ENCODE results near the gene HLF. TPM values are rescaled to one million over a fixed set of nuclear protein-coding genes. Genes with fewer than 3 reads are reported as not detected.
"Not testable (repeated sequence)": the region's sequence is repeated elsewhere in the genome, so short reads cannot be mapped to it uniquely, and the experiment has no call there.

The HLF gene
- polyA plus RNA-seq, 1 donor = 4.8 TPM

DNA sequence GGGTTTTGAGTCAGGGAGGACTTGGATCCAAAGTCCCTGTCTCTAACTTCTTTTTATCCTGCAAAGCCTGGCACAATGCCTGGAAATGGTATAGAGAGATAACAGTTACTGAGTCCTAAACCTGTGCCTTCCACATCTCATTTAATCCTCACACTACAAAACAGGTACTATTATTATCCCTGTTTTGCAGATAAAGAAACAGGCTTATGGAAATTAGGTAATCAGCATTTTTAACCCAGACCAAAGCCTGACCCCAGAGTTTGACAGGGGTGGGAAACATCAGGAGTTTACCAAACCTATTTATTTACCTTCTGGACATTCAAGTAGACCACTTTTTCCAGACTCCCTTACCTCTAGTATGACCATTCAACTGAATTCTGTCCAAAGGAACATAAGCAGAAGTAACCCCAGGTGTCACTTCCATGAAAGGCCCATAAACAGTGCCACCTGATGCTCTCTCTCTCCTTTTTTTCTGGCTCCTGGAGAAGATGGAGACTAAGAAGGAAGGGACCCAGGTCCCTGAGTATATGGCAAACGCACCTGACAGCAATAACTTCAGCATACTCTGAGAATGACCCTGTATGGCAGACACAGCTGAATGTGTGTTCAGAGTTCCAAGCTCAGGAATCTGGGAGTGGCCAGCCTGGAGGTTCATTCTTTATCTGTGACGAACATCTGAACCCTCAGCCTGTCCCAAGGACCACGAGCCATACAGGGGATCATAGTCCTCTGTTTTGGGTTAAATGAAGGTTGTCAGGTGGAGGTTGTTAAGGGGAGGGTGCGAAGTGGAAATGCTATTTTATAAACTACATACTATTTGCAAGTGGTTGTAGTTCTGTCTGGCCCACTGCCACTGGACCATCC lies 62.7 kb downstream of the HLF start:
- no peak for DNase-seq

DNA sequence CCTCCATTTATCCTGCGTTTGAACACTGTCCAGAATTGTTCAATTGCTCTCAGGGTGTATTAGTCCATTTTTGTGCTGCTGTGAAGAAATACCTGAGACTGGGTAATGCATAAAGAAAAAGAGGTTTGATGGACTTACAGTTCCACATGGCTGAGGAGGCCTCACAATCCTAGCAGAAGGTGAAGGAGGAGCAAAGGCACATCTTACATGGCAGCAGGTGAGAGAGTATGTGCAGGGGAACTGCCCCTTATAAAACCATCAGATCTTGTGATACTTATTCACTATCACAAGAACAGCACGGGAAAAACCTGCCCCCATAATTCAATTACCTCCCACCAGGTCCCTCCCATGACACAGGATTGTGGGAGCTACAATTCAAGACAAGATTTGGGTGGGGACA lies 63.8 kb downstream of the HLF start:
- not testable (repeated sequence) for DNase-seq

DNA sequence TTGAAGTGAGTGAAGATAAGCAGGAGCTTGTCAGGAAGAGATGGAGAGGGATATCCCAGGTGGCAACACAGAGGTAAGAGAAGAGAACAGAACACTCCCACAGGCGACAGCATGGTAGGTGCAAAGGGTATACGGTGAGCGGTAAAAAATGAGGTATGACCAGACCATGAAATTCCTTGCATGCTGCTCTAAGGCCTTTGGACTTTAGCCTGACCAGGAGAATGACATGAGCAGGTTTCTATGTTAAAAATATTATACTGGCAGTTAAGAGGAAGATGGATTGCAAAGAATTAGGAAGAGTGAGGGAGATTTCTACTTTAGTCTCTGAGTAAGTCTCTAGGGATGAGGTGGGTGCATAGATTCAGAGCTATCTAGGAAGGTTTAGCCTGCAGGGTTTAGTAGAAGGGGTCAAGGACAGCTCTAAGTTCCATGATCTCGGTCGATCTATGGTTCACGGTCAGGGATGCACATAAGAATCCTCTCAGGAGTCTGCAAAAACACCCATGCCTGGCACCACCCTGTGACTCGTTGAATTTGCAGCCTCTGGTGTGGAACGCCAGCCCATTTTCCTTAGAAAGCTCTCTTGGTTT lies 65.7 kb downstream of the HLF start:
- DNase-seq = no peak

DNA sequence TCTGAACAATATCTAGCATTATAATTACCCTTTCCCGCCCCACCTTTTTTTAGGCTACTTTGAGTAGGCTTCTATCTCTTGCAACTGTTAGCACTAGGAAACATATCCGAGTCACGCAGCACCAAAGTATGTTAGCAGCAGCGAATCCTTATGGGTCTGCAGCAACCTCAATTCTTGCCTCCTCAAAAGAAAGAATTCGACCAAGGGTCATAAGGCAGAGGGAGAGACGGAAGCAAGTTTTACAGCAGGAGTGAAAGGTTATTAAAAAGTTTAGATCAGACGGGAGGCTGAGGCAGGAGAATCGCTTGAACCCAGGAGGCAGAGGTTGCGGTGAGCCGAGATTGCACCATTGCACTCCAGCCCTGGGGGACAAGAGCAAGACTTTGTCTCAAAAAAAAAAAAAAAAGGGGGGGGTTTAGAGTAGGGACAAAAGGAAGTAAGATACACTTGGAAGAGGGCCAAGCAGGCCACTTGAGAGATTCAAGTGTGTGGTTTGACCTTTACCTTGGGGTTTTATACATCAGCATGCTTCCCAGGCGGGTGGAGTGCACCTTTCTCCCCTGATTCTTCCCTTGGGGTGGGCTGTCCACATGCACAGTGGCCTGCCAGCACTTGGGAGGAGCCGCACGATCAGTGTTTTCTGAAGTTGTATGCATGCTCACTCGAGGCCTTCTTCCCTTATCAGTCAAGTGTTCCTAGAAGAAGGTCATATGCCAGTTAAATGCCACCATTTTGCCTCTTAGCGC lies 67.7 kb downstream of the HLF start:
- no peak for DNase-seq

DNA sequence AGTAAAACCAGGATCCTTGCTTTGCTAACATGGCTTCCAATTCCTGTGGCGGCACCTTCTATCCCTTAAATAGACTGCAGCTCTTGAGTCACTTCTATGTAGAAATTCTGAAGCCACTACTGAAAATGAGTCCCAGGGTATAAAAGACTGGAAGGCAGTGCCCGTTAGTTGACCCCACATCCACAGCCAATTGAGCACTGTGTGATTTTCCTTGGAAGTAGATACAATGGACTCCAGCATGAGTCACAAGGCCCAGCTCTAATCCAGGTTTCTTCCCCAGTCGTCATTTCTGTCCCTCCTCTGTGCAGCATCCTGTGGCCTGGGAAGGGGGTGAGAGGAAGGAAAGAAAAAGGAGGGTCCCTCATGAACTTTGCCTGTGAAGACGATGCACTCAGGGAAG lies 69.5 kb downstream of the HLF start:
- no peak for DNase-seq

DNA sequence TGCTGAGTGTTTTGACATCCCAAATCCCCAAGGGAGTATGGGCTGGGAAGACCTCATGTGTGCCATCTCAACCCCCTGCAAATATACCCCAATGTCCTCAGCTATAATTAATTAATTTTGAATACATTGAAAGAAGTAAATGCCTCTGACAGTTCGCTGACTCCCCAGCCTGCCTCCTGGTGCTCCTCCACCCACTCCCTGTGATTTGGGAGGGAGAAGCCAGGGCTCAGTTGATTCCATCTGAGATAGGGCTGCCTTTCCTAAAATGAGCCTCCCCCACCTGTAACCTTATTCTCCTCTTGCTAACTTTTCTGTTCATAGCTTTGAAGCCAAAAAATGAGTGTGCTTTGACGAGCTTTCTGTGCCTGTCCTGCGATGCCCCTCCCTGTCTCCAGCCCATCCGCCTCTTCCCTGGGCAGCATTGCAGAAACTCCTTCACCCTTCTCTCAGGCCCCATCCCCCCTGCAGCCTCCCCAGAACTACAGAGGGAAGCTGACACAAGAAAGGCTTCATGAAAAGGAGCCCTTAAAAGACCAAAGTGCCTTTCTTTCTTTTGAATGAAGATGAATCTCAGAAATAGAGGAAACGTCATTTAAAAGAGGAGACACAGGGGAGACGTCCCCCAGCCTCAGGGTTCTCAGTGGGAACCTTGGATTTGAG lies 70.3 kb downstream of the HLF start:
- DNase-seq = no peak

DNA sequence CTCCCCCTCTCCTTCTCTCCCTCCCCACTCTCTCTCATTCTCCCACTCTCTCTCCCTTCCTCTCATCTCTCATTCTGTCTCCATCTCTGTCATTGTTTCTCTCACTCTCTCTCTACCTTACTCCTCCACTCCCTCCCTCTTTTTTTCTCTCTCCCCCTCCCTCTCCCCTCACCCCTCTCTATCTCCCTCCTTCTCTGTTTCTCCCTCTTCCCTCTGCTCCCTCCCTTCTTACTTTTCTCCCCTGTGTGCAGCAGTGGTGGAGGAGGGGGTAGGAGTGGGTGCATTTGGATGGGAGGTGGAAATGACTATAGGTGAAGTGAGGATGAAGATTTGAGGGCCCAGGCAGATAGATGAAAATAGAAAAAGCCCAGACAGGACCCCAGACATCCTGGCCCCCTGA lies 70.9 kb downstream of the HLF start:
- no peak for DNase-seq

DNA sequence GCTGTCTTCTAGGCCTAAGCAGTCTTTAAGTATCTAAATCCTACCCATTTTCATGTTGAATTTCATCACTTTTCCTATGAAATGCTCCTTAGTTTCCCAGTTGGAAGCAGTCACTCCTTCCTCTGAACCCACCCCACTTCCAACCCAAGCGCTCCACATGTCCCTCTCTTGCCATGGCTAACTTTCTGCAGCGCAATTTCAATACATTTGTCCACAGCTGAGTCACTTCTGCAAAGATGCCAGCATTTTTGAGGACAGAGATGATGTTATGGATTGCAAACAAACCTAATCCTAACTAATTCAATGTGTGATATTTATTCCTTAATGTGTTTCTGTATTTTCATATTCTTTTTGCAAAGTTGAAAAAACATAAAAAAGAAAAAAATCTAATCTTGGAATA lies 71.7 kb downstream of the HLF start:
- no peak for DNase-seq

DNA sequence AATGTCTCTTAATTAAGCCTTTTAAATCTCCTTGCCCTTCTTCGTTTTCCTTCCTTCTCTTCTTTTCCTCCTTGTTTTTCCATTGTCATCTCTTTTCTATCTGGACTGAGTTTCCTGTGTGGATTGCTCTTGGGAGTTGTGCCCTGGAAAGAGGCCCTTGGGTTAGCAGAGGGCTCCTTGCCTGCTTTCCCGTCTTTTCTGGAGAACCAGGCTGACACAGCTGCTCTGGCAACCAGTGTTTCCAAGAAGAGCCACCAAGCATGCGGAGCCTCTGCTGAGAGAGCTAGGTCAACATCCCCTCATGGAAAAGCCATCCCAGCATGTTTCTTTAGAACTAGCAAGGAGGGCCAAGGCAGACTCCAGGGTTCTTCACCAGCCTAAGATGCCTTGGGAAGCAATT lies 75.4 kb downstream of the HLF start:
- DNase-seq = no peak

DNA sequence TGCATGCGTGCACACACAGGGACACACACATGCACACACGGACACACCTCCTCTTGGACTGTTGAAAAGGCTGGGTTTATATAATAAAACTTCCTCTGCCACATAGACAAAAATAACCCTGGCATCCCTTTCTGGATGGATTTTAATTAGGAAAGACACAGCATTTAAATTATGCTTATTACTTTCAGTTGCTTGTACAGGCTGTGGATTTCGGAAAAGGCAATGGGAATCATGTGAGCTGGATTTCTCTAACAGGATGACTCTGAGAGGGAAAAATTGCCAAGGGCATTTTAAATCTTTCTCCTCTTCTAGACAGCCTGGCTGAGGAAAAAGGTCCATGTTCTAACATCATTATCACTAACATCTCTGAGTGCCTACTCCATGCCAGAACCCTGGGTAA lies 75.9 kb downstream of the HLF start:
- no peak for DNase-seq

DNA sequence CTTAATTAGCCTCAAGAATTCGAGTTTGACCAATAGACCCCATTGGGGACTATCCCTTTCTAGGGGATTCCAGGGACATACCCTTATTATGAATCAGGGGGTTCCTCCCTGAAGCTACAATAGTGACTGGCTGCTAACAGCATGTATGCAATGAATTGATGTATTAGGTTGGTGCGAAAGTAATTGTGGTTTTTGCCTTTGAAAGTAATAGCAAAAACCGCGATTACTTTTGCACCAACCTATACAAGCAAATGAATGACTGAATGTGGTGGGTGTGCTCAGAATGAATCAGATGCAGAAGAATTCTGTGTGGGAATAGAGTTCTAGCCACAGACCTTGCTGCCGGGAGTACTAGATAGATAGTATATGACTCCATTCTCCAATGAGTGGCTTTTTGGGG lies 76.7 kb downstream of the HLF start:
- no peak for DNase-seq

DNA sequence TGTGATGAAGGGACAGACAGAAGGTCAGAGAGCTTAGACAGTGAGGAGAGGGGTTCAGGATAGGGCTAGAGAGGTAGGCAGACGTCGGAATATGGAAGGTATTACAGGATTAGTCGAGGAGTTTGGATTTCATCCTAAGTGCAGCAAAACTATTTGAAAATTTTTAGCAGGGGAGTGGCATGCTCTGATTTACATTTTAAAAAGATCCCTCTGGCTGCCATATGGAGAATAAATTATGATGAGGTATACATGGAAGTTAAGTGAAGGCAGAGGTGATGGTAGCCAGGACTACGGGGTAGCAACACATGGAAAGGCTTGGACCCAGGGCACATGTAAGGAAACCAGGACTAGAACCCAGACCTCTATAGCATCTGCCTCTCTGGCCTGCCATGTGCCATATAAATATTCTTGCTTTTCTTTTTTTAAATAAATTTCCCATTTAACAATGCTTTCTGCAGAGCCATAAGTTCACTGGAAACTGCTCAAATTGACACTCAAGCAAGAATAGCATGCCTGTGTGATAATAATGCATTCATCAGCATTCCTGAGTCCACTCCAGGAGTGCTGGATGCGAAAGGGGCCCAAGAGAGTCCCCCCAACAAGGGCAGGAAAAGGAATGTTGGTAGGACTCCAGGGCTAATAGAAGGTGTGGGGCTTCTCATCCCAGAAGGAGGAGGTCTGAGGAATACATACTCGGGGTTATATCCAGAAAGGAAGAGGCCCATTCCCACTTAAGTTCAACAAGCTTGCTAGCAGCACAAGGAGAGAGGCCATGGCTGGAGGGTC lies 78.2 kb downstream of the HLF start:
- DNase-seq = no peak

DNA sequence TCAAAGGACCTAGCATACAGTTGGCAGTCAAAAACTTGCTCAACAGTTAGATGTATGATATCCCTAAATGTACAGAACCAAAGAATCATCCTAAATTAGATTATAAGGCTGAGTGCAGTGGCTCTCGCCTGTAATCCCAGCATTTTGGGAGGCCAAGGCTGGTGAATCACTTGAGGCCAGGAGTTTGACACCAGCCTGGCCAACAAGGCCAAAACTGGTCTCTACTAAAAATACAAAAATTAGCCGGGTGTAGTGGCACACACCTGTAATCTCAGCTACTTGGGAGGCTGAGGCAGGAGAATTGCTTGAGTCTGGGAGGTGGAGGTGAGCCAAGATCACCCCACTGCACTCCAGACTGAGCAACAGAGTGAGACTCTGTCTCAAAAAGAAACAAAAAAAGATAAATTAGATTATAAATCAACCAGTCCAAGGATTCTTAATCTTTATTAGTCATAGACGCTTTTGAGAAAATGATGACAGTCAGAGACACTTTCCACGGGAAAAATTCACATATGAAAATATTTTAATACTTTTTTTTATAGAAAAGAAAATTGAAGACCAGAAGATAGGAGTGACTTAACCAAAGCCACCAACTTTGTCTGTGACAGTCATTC lies 79.2 kb downstream of the HLF start:
- DNase-seq = no peak

DNA sequence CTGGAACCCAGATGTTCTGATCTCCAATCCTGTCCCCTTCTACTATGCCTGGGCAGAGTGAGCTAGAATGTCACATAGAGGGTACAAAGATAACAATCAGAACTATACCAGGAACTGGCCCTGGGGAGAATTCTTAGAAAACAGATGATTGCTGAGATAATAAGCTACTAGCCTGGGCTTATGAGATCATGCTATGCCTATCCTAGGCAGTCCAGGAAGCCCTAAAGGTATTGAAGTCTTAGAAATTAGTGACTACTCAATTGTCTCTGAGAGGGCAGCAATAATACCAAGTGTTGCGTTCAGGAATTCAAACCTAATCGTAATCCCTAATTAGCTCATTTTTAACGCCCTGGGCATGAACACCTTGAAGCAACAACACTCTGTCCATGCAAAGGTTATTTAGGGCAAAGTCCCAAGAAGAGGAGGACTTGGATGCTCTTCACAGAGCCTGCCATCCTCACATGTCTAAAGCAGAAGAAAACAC lies 79.8 kb downstream of the HLF start:
- no peak for DNase-seq

DNA sequence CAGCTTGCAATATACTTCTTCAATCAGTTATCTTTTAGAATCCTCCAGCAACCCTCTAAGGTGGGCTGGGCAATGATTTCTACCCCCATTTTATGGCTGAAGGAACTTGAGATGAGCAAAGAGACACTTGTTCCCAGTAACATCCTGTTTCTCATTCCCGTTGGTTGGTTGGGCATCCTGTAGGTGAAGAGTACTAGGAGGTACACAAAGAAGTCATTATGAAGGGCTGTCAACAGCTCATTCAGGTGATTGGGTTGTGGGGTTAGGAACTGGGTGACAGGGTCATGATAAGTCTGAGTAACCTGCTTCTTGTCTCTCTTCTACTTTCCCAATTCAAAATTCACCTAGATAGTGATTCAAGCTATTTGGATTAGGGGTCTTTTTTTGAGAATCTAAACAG lies 80.4 kb downstream of the HLF start:
- DNase-seq = no peak

DNA sequence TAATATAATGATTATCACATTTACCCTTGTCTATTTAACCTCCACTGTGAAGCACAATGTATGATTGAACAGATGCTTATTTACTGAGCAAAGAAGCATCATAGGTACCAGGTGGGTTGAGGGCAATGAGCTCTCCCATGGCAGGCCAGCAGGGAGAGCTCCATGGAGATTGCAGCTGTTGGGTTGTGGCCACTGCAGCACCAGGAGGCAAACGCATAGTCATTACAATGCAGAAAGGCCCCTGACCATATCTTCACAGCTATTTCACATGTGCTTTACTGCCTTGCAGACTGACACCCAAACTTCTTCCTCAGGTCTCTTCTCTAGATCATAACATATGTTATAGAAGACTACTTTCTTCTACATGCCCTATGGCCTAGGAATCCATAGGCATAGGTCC lies 81.9 kb downstream of the HLF start:
- DNase-seq = no peak

DNA sequence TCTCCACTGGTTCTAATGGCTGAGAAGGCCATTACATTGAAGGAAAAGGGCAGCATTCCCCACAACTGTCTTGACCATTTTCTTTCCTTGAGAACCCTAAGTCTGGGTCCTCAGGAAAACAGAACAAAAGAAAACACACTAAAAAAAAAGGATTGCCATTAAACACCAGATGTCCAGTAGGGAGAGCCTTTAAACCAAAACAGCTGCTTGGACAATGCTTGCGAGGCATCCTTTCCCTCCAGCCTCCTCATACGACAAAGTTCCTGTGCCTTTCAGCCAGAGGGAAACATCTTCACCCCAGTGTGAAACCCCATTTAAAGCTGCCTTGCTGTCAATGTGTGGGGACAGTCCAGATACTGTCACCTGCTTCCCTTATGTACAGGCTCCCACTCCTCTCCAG lies 82.6 kb downstream of the HLF start:
- no peak for DNase-seq

DNA sequence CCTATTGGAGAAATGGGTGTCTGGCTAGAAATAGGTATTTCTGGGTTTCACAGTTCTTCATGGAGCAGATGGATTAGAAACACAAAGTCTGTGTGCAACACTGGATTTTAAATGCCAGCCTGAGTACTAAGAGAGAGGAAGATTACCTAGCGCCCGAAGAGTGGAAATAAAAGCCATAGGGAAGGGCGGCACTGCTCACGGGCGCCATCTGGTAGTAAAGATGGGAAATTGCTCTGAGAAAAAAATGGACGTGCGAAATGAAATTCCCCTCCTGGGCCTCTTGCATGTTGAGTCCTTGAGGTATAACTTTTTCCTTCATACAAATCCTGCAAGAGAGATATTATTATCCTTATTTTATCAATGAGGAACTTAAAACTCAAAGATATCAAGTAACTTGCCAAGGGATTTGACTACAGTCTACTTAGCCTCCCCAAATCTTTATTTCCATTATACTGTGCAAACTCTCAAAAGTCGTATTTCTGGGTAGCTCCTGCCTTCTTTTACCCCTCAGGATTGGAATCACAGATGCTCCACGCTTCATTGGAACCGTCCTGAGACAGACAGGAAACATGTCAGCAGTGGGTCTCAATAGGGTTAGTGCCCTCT lies 84.1 kb downstream of the HLF start:
- peak; percentile 55 for DNase-seq

DNA sequence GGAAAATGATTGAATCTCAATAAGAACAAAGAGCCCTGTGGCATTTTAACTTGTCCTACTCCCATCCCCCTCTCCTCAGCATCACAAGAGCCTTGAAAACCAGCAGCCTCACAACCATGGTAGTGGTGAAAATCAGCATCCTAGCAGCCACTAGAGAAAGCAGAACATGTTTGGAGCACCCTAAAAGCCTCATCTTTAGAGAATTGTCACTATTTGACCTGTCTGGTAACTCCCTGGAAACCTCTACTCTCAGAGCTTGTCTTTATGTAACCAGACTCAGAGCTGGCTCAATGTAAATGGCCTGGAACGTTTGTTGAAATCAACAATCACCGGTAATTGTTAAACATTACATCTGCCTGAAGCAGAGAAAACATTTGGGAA lies 86.1 kb downstream of the HLF start:
- no peak for DNase-seq

DNA sequence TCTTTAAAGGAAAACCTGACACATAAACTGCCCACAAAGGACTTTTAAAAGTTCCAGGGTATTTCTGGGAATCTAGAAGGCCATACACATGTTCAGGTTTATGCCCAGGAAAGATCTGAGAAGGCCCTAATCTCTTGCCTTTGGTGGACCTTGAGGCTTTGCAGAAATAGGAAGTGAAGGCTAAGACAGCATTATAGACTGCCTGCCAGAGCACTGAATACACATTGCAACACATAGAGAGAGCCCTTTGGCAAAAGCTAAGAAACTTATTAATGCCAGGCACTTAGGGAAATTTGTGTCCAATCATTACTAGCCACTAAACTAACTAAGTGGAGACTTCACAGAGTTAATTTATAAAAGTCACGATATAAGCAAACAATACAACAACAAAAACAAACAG lies 86.5 kb downstream of the HLF start:
- no peak for DNase-seq

DNA sequence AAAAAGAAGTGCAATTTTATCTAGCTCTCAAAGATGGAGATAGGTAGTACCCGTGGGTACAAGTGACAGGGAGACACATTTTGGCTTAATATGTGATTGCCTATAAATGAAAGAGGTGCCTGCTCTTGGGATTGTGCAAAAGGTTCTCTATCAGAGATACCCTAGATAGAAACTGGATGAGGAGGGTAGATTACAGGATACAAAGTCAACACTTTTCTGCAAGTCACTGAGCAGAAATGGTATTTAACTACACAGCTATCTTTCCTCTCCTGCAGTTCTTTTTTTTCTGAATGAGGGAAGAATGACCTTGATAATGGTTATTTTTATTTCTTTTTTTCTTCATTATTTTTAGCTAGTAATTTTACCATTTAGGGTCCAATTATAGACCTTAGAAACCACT lies 89.2 kb downstream of the HLF start:
- DNase-seq = no peak

Measured in left kidney (tissue), 2 donors.